GM19467 (cell line): ENCODE measurements around the gene ST3GAL3.

ENCODE experiments used
- ATAC-seq: cut with Tn5 transposase; IDR thresholded peaks from one replicate; pipeline ENCODE4 v1.9.1; 2021; ENCODE audit warnings: mild to moderate bottlenecking, moderate library complexity; ENCODE audit not compliant: unreplicated experiment

Gene ST3GAL3

GRCh38 chr1:43783671-43784205, 76.4 kb downstream of the ST3GAL3 start:
- no peak for ATAC-seq

GRCh38 chr1:43786201-43786958, 79.0 kb downstream of the ST3GAL3 start:
- no peak for ATAC-seq

GRCh38 chr1:43786960-43787359, 79.6 kb downstream of the ST3GAL3 start:
- ATAC-seq = no peak

GRCh38 chr1:43789604-43790550, 82.5 kb downstream of the ST3GAL3 start:
- ATAC-seq = no peak

GRCh38 chr1:43791243-43791642, 83.9 kb downstream of the ST3GAL3 start:
- no peak for ATAC-seq

- ATAC-seq = no peak
Measured at GRCh38 chr1:43796111-43796581, 88.8 kb downstream of the ST3GAL3 start.

- no peak for ATAC-seq
Measured at GRCh38 chr1:43797891-43798290, 90.6 kb downstream of the ST3GAL3 start.

- ATAC-seq = no peak
Measured at GRCh38 chr1:43799656-43800635, 92.6 kb downstream of the ST3GAL3 start.

GRCh38 chr1:43800771-43801170, 93.4 kb downstream of the ST3GAL3 start:
- no peak for ATAC-seq

- ATAC-seq = no peak
Measured at GRCh38 chr1:43801203-43801602, 93.9 kb downstream of the ST3GAL3 start.

- ATAC-seq = no peak
Measured at GRCh38 chr1:43802356-43802980, 95.1 kb downstream of the ST3GAL3 start.

GRCh38 chr1:43803105-43803504, 95.8 kb downstream of the ST3GAL3 start:
- no peak for ATAC-seq

GRCh38 chr1:43803646-43804045, 96.3 kb downstream of the ST3GAL3 start:
- no peak for ATAC-seq

- no peak for ATAC-seq
Measured at GRCh38 chr1:43804569-43804968, 97.2 kb downstream of the ST3GAL3 start.

GRCh38 chr1:43805340-43805739, 98.0 kb downstream of the ST3GAL3 start:
- no peak for ATAC-seq

GRCh38 chr1:43806183-43806582, 98.8 kb downstream of the ST3GAL3 start:
- no peak for ATAC-seq

GRCh38 chr1:43809097-43809673, 101.8 kb downstream of the ST3GAL3 start:
- no peak for ATAC-seq

GRCh38 chr1:43812579-43812978, 105.2 kb downstream of the ST3GAL3 start:
- ATAC-seq = no peak

- no peak for ATAC-seq
Measured at GRCh38 chr1:43814401-43814800, 107.1 kb downstream of the ST3GAL3 start.
